Measurements from ENCODE around the gene ZNF771.

ZNF771 gene

GRCh38 chr16:30399435-30400186 lies 7.8 kb upstream of the ZNF771 start:
- no peak for TF ChIP-seq CTCF (IDR thresholded peaks at IDR 0.05; ENCODE audit: unreplicated experiment in 3 of 3)
- Mint-ChIP-seq H3K27me3 (ENCODE audit: low read depth) (no peaks in the 10 kb centered on the region), H3K36me3 (ENCODE audit: low read depth) (peaks cover 16% of the 10 kb centered on the region), H3K4me1 (peaks cover 32% of the 10 kb centered on the region), H3K9me3 (no peaks in the 10 kb centered on the region), H3K27ac (peak overlapping the region; percentile 96 to 99 (median 97)), H3K4me3 (peak overlapping the region; percentile 87 to 89 (median 89))

GRCh38 chr16:30401768-30402425 lies 5.5 kb upstream of the ZNF771 start:
- Mint-ChIP-seq H3K9me3 (no peaks in the 10 kb centered on the region), H3K27ac (peak overlapping the region; percentile 96 to 99 (median 97)), H3K4me3 (peak overlapping the region; percentile 87 to 89 (median 89)), H3K36me3 (ENCODE audit: low read depth) (peaks cover 14% of the 10 kb centered on the region), H3K27me3 (ENCODE audit: low read depth) (no peaks in the 10 kb centered on the region), H3K4me1 (peaks cover 22% of the 10 kb centered on the region)
- no peak for TF ChIP-seq CTCF (IDR thresholded peaks at IDR 0.05; ENCODE audit: unreplicated experiment in 3 of 3)

GRCh38 chr16:30406795-30407101 lies 658 bp upstream of the ZNF771 start:
- H3K9me3 Mint-ChIP-seq, result no peaks in the 10 kb centered on the region
- peaks cover 4% of the 10 kb centered on the region for H3K36me3 Mint-ChIP-seq (ENCODE audit: low read depth)

GRCh38 chr16:30407804-30408534 lies 563 bp downstream of the ZNF771 start:
- no peak for TF ChIP-seq CTCF (IDR thresholded peaks at IDR 0.05; ENCODE audit: unreplicated experiment in 3 of 3)
- Mint-ChIP-seq H3K4me3 (peak overlapping the region; percentile 82 to 86 (median 83)), H3K4me1 (peaks cover 18% of the 10 kb centered on the region), H3K36me3 (ENCODE audit: low read depth) (peaks cover 9% of the 10 kb centered on the region), H3K9me3 (no peaks in the 10 kb centered on the region), H3K27me3 (ENCODE audit: low read depth) (no peaks in the 10 kb centered on the region), H3K27ac (peak overlapping the region; percentile 33 to 82 (median 64))

More at GRCh38 chr16:30406795-30407101, 658 bp upstream of the ZNF771 start:
- Mint-ChIP-seq H3K27me3 (ENCODE audit: low read depth) (no peaks in the 10 kb centered on the region), H3K4me1 (peaks cover 15% of the 10 kb centered on the region), H3K4me3 (peak overlapping the region; percentile 91 to 98 (median 94)), H3K27ac (peak overlapping the region; percentile 72 to 92 (median 87))
- TF ChIP-seq CTCF (IDR thresholded peaks at IDR 0.05; ENCODE audit: unreplicated experiment in 3 of 3), result no peak

- Mint-ChIP-seq H3K4me3 (peak overlapping the region; percentile 82 to 86 (median 83)), H3K27ac (peak overlapping the region; percentile 64 to 87 (median 65)), H3K9me3 (no peaks in the 10 kb centered on the region), H3K4me1 (peaks cover 18% of the 10 kb centered on the region), H3K27me3 (ENCODE audit: low read depth) (no peaks in the 10 kb centered on the region), H3K36me3 (ENCODE audit: low read depth) (peaks cover 16% of the 10 kb centered on the region)
- peak; percentile 94 to 96 (median 95) for TF ChIP-seq CTCF (IDR thresholded peaks at IDR 0.05; ENCODE audit: unreplicated experiment in 3 of 3)
These were observed 2.0 kb downstream of the ZNF771 start for GRCh38 chr16:30409125-30410060.
